CD4-positive, alpha-beta T cell treated with Interleukin-21 for 1 hour (primary cell): Measurements from ENCODE around the gene TRIP6.
"Not testable (repeated sequence)": the region's sequence is repeated elsewhere in the genome, so short reads cannot be mapped to it uniquely, and the experiment has no call there.

Experiments used
- DNase-seq: peaks from one replicate; pipeline ENCODE4 v3.0.0-alpha.2; 2020

TRIP6 gene

GRCh38 chr7:100891568-100892247 lies 24.5 kb downstream of the TRIP6 start:
- no peak for DNase-seq

DNA sequence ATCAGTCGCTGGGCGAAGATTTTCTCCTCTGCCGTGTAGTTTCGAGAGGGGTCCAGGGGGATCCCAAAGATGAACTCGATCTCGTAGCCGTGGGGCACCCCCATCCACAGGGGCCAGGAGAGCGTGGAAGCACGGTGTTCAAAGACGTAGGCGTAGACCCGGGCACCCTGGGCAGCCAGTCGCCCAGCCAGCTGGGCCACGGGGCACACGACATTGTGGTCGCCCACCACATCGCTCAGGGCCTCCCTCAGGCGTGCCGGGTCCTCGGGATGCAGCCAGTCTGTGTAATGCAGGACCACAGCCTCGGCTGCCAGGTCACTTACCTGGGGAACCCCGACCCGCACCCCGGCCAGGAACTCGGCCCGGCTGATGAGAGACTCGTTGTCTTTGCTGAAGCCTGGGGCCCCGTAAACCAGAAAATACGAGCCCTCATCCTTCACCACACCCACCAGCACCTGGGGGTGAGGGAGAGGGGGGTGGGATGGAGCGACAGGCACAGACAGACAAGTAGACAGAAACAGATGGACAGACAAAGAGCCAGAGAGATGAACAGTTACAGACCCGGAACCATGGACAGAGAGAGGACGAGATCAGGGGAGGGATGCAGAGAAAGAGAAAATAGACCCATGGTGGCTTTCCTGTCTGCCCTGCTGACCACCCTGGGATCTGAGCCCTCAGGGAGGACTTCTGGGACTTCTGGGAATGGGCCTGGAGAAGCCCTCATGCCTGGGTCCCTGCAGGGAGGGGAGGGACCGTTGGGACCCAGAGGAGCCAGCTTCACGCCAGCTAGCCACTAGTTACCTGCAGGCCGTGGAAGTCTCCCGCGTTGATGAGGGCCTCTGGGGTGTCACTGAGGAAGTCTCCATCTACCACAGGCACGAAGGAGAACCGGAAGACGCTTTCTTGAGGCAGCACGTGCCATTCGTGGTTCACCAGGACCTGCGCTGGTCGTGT lies 25.5 kb downstream of the TRIP6 start:
- no peak for DNase-seq

GRCh38 chr7:100893318-100893895 lies 26.2 kb downstream of the TRIP6 start:
- DNase-seq: no peak

DNA sequence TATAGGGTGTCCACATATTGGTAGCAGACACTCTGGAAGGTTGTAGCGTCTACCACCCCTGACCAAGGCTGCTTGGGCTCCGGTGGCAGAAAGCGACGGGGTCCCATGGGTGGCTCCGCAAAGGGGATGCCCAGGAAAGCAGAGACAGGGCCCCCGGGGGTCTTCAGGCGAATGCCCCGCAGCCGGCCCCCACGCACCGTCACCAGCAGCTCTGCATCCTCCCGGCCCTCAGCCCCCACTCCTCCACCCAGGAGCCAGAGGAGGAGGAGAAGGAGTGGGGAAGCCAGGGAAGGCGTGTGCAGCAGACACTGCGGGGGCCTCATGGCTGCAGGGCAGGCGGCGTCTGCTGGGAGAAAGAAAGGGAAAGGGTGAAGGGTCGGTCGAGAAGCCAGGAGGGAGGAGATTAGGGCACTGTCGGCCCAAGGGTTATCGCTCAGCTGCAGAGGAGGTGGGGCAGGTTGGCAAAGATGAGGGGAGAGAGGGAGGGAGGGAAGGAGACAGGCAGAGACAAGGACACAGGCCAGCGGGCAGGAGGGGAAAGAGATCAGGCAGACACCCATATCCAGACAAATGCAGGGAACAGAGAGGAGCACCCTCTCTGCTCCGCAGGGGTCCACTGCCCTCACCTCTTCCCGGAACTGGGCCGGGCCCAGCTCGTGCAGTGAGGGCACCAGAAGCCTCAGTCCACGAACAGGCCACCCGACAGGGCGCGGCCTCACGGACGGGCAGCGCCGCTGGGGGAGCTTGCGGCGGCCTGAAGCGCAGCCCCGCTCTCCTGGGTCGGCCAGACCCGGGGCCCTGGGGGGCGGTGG lies 26.9 kb downstream of the TRIP6 start:
- no peak for DNase-seq

DNA sequence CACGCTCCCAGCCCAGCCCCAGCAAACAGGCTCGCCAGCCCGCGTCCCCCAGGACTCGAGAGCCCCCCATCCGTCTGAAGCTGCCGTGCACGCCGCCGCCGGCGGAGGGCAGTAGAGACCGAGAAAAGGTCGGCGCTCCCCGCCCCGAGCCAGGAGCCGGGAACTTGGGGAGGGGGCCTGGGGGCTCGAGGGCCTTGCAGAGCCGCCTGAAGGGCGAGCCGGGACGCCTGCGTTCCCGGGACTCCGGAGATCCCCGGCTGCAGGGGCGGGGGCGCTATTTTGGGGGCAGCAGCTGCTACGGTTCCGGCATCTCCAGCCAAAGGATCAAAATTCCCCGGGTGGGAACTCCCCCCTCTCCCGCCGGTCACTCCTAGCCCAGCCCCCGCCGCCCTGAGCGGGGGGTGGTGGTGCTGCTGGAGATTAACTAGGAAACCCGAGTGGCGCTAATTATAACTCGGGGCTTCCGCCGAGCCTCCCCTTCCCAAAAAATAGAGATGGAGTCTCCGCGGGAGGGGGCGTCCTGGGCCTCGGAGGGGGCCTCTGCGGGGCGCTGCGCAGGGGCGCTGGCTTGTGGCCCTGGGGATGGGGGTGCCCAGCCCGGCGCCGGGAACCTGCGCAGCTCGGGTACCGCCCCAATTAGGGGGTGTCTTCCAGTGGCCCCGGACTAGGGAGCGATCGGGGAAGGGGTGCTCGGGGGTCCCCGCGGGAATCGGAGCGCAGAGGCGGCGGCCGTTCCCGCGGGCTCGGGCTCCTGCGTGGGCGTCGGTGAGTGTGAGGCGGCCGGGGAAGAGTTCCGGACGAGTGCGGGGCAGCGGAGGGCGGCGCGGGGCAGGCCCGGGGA lies 27.9 kb downstream of the TRIP6 start:
- DNase-seq: peak; percentile 57

- no peak for DNase-seq
Measured at GRCh38 chr7:100895701-100895955, 28.4 kb downstream of the TRIP6 start, which contains the start of gene ACHE. Gene ACHE, minus strand, starts transcription at chr7:100895888. Its CDS starts 1,656 bp downstream, at chr7:100894232.

DNA sequence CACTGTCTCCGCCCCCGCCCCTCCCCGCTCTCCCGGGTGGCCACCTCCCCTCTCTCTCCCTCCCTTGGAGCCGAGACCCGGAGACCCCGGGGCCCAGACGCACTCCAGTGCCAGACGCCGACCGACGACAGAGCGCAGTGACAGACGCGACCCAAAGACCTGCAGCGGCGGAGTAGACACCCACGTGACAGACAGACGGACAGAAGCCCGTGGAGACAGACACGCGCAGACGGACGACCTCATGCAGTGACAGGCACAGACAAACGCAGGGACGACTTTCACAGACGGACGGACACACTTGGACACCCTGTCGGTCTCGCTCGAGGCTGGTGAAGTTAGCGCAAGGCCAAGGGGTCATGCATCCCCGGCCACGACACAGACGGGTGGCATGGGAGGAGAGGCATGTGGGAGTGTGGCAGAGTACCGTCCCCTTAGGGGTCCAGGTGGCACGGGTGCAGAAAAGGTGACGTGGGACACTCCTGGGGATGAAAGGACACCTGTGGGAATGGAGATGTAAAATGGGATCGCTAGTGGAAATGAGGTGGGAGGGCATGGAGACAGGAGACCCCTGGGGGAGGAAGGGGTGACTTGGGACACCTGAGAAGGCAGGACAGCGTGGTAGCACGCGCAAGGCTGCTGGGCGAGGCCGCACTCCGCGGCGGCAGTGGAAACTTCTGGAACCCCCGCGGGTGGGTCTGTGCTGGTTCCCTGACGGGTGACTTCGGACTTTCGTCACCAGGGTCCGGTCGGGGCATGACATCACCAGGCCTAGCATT lies 29.0 kb downstream of the TRIP6 start:
- peak; percentile 56 for DNase-seq

DNA sequence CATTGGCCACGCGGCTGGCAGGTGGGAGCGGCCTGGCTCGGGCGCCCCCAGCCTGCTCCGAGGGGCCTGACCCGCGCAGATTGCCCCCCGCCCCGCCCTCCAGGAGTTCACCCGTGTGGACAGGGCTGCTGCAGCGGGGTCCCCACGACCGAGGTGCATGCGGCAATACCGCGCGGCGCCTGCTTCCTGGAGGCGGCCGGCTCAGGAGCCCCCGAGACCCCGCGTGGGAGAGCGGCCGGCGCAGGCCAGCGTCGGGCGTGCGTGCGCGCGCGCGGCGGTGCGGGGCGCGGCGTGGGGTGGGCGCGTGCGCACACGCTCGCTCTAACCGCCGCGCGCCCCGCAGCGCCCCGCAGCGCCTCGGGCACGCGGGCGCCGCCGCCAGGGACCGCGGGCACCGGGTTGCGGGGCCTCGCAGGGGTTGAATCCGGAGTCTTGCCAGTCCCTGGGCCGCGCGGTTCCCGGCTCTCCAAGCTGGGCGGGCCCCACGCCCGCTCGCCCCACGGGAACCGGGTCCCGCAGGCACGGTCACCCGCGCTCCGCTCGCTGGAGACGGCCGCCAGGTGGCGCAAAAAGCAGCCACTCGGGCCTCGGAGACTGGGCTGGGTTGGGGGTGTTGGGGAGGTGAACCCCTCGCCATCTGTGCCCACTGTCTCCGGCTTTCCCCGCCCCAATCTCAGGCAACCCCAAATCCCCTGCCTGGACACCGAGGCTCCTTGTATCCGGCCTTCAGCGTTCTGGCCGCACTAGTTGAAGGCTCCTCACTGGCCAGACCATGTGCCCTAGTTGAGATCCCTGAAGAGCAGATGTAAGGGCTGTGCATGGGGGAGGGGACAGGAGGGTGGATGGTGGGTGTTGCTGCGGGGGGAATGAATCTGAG lies 29.8 kb downstream of the TRIP6 start:
- DNase-seq: peak; percentile 69

- no peak for DNase-seq
Measured at GRCh38 chr7:100897772-100898454, 30.7 kb downstream of the TRIP6 start.

GRCh38 chr7:100899432-100899831 lies 32.2 kb downstream of the TRIP6 start:
- no peak for DNase-seq

- no peak for DNase-seq
Measured at GRCh38 chr7:100900978-100901377, 33.8 kb downstream of the TRIP6 start.

DNA sequence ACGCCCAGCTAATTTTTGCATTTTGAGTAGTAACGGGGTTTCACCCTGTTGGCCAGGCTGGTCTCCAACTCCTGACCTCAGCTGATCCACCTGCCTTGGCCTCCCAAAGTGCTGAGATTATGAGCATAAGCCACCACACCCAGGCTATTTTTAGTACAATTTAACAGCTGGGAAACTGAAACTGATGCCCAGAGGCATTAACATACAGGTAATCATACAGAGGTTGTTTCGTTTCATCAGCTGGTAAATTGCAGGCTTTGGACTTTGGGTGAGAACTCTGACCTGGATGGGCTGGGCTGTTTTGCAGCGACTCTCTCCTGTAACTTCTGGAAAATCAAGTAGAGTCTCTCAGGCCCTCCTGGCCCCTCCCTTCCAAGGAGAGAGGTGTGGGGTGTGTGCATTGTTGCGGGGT lies 34.7 kb downstream of the TRIP6 start:
- no peak for DNase-seq

DNA sequence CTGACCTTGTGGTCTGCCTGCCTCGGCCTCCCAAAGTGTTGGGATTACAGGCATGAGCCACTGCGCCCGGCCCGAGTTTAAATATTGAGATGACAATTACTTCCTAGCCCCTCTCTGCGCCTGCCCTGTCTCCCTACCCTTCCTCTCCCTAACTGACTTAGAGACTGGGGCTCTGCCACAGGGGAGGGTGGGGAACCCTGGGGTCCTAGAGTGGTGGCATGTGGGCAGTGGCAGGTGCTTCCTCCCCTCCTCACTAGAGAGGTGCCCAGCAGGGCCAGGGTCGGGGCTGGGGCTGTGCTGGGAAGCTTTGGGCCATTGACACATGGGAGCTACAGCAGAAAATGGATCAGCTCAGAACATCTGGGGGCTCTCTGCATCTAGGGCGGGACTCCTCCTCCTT lies 35.5 kb downstream of the TRIP6 start:
- no peak for DNase-seq

GRCh38 chr7:100908512-100908911 lies 41.3 kb downstream of the TRIP6 start:
- no peak for DNase-seq

DNA sequence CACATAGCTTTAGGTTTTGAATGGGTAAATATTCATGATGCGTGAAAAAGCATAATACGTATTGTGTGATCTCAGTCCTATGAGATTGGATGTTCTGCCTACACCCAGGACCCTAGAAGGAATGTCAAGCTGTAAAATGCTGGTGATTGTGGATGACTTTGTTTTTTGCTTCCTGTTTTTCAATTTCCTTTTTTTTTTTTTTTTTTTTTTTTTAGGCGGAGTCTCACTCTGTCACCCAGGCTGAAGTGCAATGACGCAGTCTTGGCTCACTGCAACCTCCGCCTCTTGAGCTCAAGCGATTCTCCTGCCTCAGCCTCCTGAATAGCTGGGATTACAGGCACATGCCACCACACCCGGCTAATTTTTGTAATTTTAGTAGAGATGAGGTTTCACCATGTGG lies 43.3 kb downstream of the TRIP6 start:
- DNase-seq: not testable (repeated sequence)

DNA sequence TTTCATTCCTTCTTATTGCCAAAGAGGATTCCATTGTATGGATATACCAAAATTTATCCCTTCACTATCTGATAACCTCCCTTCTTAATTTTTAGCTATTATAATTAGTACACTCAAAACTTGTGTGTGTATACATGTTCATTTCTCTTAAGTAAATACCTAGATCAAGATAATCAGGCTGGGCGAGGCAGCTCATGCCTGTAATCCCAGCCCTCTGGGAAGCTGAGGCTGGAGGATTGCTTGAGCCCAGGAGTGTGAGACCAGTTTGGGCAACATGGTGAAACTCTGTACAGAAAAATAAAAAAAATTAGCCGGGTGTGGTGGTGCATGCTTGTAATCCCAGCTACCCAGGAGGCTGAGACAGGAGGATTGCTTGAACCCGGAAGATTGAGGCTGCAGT lies 44.3 kb downstream of the TRIP6 start:
- DNase-seq: no peak

GRCh38 chr7:100914208-100914878 lies 47.2 kb downstream of the TRIP6 start:
- DNase-seq: no peak

DNA sequence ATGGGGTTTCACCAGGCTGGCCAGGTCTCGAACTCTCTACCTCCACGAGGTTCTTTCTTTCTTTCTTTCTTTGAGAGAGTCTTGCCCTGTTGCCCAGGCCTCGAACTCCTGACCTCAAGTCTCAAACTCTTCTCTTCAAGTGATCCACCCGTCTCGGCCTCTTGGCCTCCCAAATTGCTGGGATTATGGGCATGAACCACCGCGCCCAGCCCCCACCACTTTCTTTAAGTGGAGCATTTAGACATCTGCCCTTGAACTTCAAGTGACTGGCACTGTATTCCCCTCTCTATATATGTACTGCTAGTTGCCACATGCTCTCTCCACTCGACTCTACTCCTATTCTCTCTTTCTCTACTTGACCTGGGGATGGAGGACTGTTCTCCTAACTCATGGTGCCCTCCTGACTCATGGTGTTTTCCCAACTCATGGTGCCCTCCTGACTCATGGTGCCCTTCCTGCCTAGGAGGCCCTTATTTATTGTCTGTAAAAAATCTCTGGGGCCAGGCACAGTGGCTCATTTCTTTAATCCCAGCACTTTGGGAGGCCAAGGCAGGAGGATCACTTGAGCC lies 47.8 kb downstream of the TRIP6 start:
- DNase-seq: no peak

DNA sequence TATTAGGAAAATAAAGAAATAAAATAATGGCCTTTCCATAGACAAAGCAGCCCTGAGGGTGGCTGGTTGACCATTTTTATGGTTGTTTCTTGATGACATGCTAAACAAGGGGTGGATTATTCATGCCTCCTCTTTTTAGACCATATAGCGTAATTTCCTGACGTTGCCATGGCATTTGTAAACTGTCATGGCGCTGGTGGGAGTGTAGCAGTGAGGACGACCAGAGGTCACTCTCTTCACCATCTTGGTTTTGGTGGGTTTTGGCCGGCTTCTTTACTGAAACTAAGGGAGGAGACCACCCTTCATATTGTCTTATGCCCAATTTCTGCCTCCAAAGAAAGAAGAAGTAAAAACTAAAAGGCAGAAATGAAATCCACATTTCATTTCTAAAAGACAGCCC lies 52.1 kb downstream of the TRIP6 start:
- DNase-seq: not testable (repeated sequence)
